CD4-positive, CD25-positive, alpha-beta regulatory T cell (primary cell): ENCODE data around the gene LAMB2. TPM values are rescaled to one million over a fixed set of nuclear protein-coding genes. Genes with fewer than 3 reads are reported as not detected.

Source experiments
- ATAC-seq, 2 donors: fragments of 150-1000 bp; cut with Tn5 transposase; one replicate each; pipeline ENCODE4 v1.10.0; 2021; ENCODE audit warnings: low read depth in 2 of 2, moderate number of reproducible peaks in 2 of 2, moderate library complexity in 1 of 2
- DNase-seq, 3 donors: peaks; one replicate each; pipeline versions ENCODE4 v3.0.0 to v3.0.0-alpha.2; 2012 to 2022; ENCODE audit warnings: mixed read lengths in 1 of 3
- H3K27ac ChIP-seq: one replicate; pipeline ENCODE4 v1.7.0; 2013; ENCODE audit warnings: mild to moderate bottlenecking, low read length; ENCODE audit not compliant: insufficient read depth, poor library complexity, severe bottlenecking
- H3K27me3 ChIP-seq: one replicate; pipeline ENCODE4 v1.7.0; 2013; ENCODE audit warnings: low read length; ENCODE audit not compliant: control insufficient read depth, insufficient read depth
- H3K36me3 ChIP-seq: one replicate; pipeline ENCODE4 v1.7.0; 2013; ENCODE audit warnings: mild to moderate bottlenecking, low read length, moderate library complexity; ENCODE audit not compliant: control insufficient read depth, insufficient read depth
- H3K4me1 ChIP-seq: 2 replicates; pipeline ENCODE4 v1.7.0; 2013; ENCODE audit warnings: mild to moderate bottlenecking, low read length; ENCODE audit not compliant: insufficient read depth, control insufficient read depth, poor library complexity, severe bottlenecking
- H3K4me3 ChIP-seq: one replicate; pipeline ENCODE4 v1.7.0; 2013; ENCODE audit warnings: low read depth, mild to moderate bottlenecking, low read length, moderate library complexity
- H3K9me3 ChIP-seq, 2 experiments: 1 replicate in 1 of 2; 2 replicates in 1 of 2; pipeline ENCODE4 v1.7.0; 2013; ENCODE audit warnings: low read length in 2 of 2, mild to moderate bottlenecking in 1 of 2, moderate library complexity in 1 of 2; ENCODE audit not compliant: control insufficient read depth in 2 of 2
- H3K27ac Mint-ChIP-seq, 3 donors: one replicate each; pipeline ENCODE4 v1.8.0; 2020 to 2022; ENCODE audit warnings: mild to moderate bottlenecking in 3 of 3, mixed read lengths in 3 of 3, moderate library complexity in 2 of 3
- H3K27me3 Mint-ChIP-seq: one replicate; pipeline ENCODE4 v1.8.0; 2022; ENCODE audit warnings: mild to moderate bottlenecking, mixed read lengths
- H3K36me3 Mint-ChIP-seq: one replicate; pipeline ENCODE4 v1.8.0; 2020; ENCODE audit warnings: mixed read lengths
- H3K4me1 Mint-ChIP-seq, 4 donors: one replicate each; pipeline ENCODE4 v1.8.0; 2020 to 2022; ENCODE audit warnings: mixed read lengths in 4 of 4, mild to moderate bottlenecking in 1 of 4
- H3K4me3 Mint-ChIP-seq, 4 donors: one replicate each; pipeline ENCODE4 v1.8.0; 2020 to 2022; ENCODE audit warnings: mild to moderate bottlenecking in 4 of 4, mixed read lengths in 4 of 4, moderate library complexity in 3 of 4
- H3K9me3 Mint-ChIP-seq, 7 donors: one replicate each; pipeline ENCODE4 v1.8.0; 2020 to 2022; ENCODE audit warnings: mixed read lengths in 7 of 7, mild to moderate bottlenecking in 3 of 7, moderate library complexity in 2 of 7
- polyA plus RNA-seq, 4 donors: library from polyadenylated mRNA; unstranded; fragments of 300-500 nt; fragmentation: Illumina TruSeq; gene quantifications; one replicate each; pipeline ENCODE4 v1.2.3, GENCODE V29; 2021
- total RNA-seq: library from RNA; stranded (reverse); gene quantifications from one replicate; pipeline ENCODE4 v1.2.3, GENCODE V29; 2022

The LAMB2 gene
- total and polyA plus RNA-seq, 5 donors from 2014 or later: 0.57 to 1.4 TPM; not detected in 3

- H3K4me3 ChIP-seq: no peak overlapping the region
- no peak for ATAC-seq
These were observed 1.8 kb upstream of the LAMB2 start for GRCh38 chr3:49134471-49135265.

DNA sequence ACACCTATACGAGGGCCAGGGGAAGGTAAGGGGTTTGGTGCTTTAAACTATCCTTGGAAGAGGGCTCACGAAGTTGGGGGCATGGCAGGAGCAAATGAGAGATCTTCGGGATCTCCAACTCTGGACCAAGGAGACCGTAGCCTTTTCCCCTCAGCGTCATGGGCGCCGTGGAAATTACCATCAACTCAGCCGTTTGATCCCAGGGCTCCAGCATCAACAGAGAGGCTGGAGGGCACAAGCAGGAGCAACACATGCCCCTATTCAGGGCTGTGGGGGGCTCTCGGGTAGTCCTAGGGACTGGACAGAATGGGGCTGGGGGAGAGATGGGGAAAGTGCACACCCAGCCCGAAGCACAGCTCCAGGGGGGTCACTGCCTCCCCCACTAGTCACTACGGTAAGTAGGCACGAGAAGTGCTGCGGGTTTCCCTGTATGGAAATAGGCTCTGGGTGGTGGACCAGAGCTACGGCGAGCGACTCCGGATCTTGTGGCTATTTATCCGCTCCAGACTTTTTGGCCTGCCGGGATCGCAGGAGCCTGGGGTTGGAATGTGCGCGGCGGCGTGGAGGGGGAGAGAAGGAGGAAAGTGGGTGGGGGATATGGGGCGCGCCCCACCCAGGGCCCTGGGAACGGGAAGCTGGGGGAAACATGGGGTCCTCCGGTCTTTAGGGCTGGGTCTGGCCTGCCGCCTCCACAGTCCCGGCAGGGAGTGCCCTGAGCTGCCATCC, 539 bp upstream of the LAMB2 start:
- H3K27me3 Mint-ChIP-seq: peaks cover 25% of the 10 kb centered on the region
- DNase-seq (no peak), ATAC-seq (no peak)
- no peaks in the 10 kb centered on the region for H3K4me1 ChIP-seq
- peaks cover 2% of the 10 kb centered on the region for H3K27me3 ChIP-seq
- no peak overlapping the region for H3K27ac Mint-ChIP-seq
- no peaks in the 10 kb centered on the region for H3K4me1 Mint-ChIP-seq
- H3K4me3 Mint-ChIP-seq: no peak overlapping the region
- no peaks in the 10 kb centered on the region for H3K36me3 ChIP-seq
- H3K36me3 Mint-ChIP-seq: no peaks in the 10 kb centered on the region
- H3K9me3 ChIP-seq: no peaks in the 10 kb centered on the region
- peaks cover 0 to 2% (median 0%) of the 10 kb centered on the region in 7 donors for H3K9me3 Mint-ChIP-seq
- no peak overlapping the region for H3K4me3 ChIP-seq
- no peak overlapping the region for H3K27ac ChIP-seq

More at GRCh38 chr3:49134471-49135265, 1.8 kb upstream of the LAMB2 start:
- Mint-ChIP-seq H3K4me3 (no peak overlapping the region), H3K27me3 (peaks cover 25% of the 10 kb centered on the region), H3K27ac (peak overlapping the region in 1 of 3 donors; percentile 71), H3K36me3 (no peaks in the 10 kb centered on the region), H3K9me3 (peaks cover 0 to 2% (median 0%) of the 10 kb centered on the region in 7 donors), H3K4me1 (no peaks in the 10 kb centered on the region)
- H3K27ac ChIP-seq: no peak overlapping the region
- no peaks in the 10 kb centered on the region for H3K9me3 ChIP-seq
- DNase-seq: no peak
- peaks cover 2% of the 10 kb centered on the region for H3K27me3 ChIP-seq
- H3K36me3 ChIP-seq: no peaks in the 10 kb centered on the region
- H3K4me1 ChIP-seq: no peaks in the 10 kb centered on the region

DNA sequence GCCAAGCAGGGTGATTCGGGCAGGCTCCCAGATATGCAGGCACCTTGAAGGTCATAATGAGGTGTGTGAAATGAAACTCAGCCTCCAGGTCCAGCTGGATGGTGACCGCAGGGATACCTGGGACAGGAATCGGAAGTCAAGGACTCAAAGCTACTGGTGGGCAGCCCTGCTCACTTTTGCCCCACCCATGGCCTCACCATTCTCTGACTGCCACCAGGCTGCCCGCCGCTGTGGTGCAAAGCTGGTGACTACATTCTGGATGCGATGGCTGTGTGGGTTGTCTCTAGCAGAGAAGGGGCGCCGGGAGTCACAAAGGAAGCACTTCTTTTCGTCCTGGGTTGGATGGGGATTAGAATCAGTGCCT, 795 bp downstream of the LAMB2 start:
- Histone ChIP-seq H3K4me3 (no peak overlapping the region), H3K27ac (no peak overlapping the region), H3K9me3 (no peaks in the 10 kb centered on the region), H3K36me3 (no peaks in the 10 kb centered on the region), H3K27me3 (peaks cover 2% of the 10 kb centered on the region), H3K4me1 (no peaks in the 10 kb centered on the region)
- DNase-seq (no peak), ATAC-seq (no peak)
- Mint-ChIP-seq H3K27ac (no peak overlapping the region), H3K4me1 (no peaks in the 10 kb centered on the region), H3K27me3 (peaks cover 18% of the 10 kb centered on the region), H3K36me3 (no peaks in the 10 kb centered on the region), H3K9me3 (peaks cover 0 to 4% (median 0%) of the 10 kb centered on the region in 7 donors), H3K4me3 (no peak overlapping the region)

- peaks cover 0 to 4% (median 0%) of the 10 kb centered on the region in 7 donors for H3K9me3 Mint-ChIP-seq
- H3K4me3 Mint-ChIP-seq: no peak overlapping the region
- Histone ChIP-seq H3K36me3 (no peaks in the 10 kb centered on the region), H3K27ac (no peak overlapping the region), H3K4me3 (no peak overlapping the region), H3K9me3 (no peaks in the 10 kb centered on the region), H3K4me1 (no peaks in the 10 kb centered on the region), H3K27me3 (peaks cover 2% of the 10 kb centered on the region)
- ATAC-seq (no peak), DNase-seq (no peak)
- H3K27ac Mint-ChIP-seq: no peak overlapping the region
- peaks cover 18% of the 10 kb centered on the region for H3K27me3 Mint-ChIP-seq
- H3K36me3 Mint-ChIP-seq: no peaks in the 10 kb centered on the region
- H3K4me1 Mint-ChIP-seq: no peaks in the 10 kb centered on the region
These were observed 1.3 kb downstream of the LAMB2 start for GRCh38 chr3:49131576-49131975.

- H3K4me1 Mint-ChIP-seq: no peaks in the 10 kb centered on the region
- H3K27ac ChIP-seq: no peak overlapping the region
These were observed 1.8 kb downstream of the LAMB2 start for GRCh38 chr3:49131040-49131439.

GRCh38 chr3:49124991-49125670, 7.7 kb downstream of the LAMB2 start:
- Mint-ChIP-seq H3K27me3 (peaks cover 1% of the 10 kb centered on the region), H3K36me3 (no peaks in the 10 kb centered on the region), H3K9me3 (peaks cover 0 to 2% (median 0%) of the 10 kb centered on the region in 7 donors), H3K27ac (peak overlapping the region in 1 of 3 donors; percentile 49), H3K4me1 (peaks cover 0 to 5% (median under 1%) of the 10 kb centered on the region in 4 donors), H3K4me3 (no peak overlapping the region)
- ATAC-seq: no peak
- DNase-seq: no peak
- Histone ChIP-seq H3K36me3 (no peaks in the 10 kb centered on the region), H3K27me3 (no peaks in the 10 kb centered on the region), H3K9me3 (no peaks in the 10 kb centered on the region), H3K4me1 (peaks cover 12% of the 10 kb centered on the region), H3K27ac (no peak overlapping the region), H3K4me3 (no peak overlapping the region)

More at GRCh38 chr3:49131040-49131439, 1.8 kb downstream of the LAMB2 start:
- H3K27ac Mint-ChIP-seq: no peak overlapping the region
- H3K4me1 ChIP-seq: no peaks in the 10 kb centered on the region
- no peak for DNase-seq
- H3K27me3 Mint-ChIP-seq: peaks cover 18% of the 10 kb centered on the region
- H3K36me3 Mint-ChIP-seq: no peaks in the 10 kb centered on the region
- ATAC-seq: no peak
- no peaks in the 10 kb centered on the region for H3K9me3 ChIP-seq
- no peak overlapping the region for H3K4me3 Mint-ChIP-seq
- no peak overlapping the region for H3K4me3 ChIP-seq
- peaks cover 0 to 4% (median 0%) of the 10 kb centered on the region in 7 donors for H3K9me3 Mint-ChIP-seq
- H3K27me3 ChIP-seq: peaks cover 2% of the 10 kb centered on the region
- no peaks in the 10 kb centered on the region for H3K36me3 ChIP-seq

GRCh38 chr3:49124203-49124602, 8.6 kb downstream of the LAMB2 start:
- Mint-ChIP-seq H3K4me1 (peaks cover 0 to 13% (median 5%) of the 10 kb centered on the region in 4 donors), H3K27ac (no peak overlapping the region), H3K36me3 (no peaks in the 10 kb centered on the region), H3K4me3 (no peak overlapping the region), H3K9me3 (peaks cover 0 to 2% (median 0%) of the 10 kb centered on the region in 7 donors), H3K27me3 (peaks cover 5% of the 10 kb centered on the region)
- H3K36me3 ChIP-seq: no peaks in the 10 kb centered on the region
- ATAC-seq: no peak
- DNase-seq: no peak
- no peak overlapping the region for H3K4me3 ChIP-seq
- no peaks in the 10 kb centered on the region for H3K27me3 ChIP-seq
- H3K27ac ChIP-seq: no peak overlapping the region
- H3K4me1 ChIP-seq: peaks cover 21% of the 10 kb centered on the region
- H3K9me3 ChIP-seq: no peaks in the 10 kb centered on the region
